Activated T-helper 1 cell treated with Interleukin-2 at 50 U/mL for 16 hours (primary cell): ENCODE results near the gene TRIM37.
"Not testable (repeated sequence)": the region's sequence is repeated elsewhere in the genome, so short reads cannot be mapped to it uniquely, and the experiment has no call there.

Source experiments
- DNase-seq: peaks from one replicate; pipeline ENCODE4 v3.0.0-alpha.2; 2020; ENCODE audit warnings: low read depth

Gene TRIM37

GRCh38 chr17:59108400-59109102 is 1.9 kb upstream of the TRIM37 start:
- DNase-seq = no peak

DNA sequence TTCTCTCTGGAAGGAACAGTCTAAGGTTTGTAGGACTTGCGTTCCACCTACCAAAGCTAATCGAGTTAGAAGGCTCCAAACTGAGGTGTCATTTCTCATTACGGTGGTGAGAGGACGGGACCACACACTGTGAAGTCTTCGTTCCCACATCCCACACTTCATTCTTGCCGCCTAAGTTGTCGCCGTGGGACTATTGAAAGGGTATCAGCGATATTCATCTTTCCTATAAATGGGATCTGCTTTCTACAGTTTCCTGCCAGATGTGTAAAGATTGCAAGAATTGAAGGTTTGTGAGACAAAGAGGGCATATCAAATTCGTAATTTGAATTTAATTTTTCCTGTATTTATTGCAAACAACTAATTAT is 608 bp upstream of the TRIM37 start:
- DNase-seq = no peak

DNA sequence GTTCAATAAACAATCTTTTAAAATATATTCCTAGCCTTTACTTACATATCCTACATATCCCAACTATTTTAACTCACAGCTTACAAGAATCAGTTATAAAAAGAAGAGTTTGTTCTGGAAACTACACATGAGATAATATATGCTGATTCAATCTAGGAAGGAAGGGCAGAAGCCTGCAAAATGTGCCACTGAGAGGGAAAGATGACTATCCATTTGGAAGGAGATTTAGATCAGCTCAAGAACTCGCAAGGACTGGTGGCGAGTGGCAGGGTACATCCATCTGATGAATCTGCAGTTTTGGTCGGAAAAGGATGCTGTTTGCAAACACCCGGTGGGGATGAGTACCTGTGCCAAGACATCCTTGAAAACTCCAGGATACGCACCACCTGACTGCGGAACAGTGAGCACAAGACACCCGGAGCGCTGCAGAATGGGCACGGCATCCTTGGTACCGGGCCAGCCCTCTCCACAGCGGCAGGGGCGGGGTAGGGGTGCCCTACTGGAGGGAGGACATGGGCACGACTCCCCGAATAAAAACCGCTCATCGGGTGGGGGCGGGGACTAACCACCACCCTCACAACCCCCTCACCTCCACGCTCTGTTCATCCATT is 723 bp downstream of the TRIM37 start:
- DNase-seq = peak; percentile 64

- DNase-seq = no peak
Measured at GRCh38 chr17:59101178-59101577, 5.5 kb downstream of the TRIM37 start.

DNA sequence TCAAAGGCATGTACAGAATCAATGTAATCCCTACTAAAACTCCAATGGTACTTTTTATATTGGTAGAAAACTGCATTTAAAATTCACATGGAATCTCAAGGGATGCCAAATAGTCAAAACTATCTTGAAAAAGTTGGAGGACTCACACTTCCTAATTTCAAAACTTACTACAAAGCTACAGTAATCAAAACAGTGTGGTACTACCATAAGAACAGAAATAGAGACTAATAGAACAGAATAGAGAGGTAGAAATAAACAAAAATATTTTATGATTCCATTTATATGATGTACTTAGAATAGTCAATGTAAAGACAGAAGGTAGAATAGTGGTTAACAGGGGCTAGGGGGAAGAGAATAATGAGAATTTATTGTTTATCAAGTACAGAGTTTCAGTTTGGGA is 8.8 kb downstream of the TRIM37 start:
- no peak for DNase-seq

- DNase-seq = no peak
Measured at GRCh38 chr17:59094861-59095530, 11.7 kb downstream of the TRIM37 start.

DNA sequence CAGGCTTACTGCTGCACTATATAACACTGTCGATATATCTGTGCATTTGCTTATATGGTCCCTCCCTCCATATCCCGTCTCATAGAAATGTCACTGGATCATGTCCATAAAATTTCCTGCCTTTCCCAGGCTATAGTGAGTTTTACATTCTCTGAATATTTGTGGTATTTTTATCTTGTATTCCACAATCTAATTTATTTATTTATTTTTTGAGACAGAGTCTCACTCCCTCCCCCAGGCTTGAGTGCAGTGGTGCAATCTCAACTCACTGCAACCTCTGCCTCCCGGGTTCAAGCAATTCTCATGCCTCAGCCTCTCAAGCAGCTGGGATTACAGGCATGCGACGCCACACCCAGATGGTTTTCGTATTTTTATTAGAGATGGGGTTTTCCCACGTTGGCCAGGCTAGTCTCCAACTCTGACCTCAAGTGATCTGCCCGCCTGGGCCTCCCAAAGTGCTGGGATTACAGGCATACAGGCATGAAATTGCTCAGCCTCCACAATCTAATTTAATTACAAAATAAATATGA is 12.9 kb downstream of the TRIM37 start:
- DNase-seq = no peak

DNA sequence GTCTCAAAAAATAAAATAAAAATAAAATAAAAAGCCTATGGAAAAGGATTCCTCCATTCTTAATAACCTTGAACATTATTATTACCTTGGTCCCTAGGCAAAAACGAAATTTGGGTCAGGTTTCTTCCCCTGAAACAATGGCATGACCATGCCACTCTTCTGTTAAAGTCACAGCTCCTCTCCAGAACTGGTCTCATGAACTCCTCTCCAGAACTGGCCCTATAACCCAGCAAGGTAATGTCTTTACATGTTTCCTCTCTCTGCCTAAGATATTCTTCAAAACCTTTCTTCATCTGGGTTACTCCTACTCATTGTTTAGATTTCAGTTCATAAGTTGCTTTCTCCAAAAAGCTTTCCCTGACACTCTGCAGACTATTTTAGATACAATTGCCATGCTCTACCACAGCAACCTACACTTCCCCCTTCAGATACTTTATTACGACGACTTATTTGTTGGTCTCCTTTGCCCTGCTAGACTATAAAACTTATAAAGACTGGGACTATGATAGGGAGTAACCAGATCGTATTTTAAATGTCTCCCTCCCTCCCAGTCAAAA is 13.5 kb downstream of the TRIM37 start:
- no peak for DNase-seq

DNA sequence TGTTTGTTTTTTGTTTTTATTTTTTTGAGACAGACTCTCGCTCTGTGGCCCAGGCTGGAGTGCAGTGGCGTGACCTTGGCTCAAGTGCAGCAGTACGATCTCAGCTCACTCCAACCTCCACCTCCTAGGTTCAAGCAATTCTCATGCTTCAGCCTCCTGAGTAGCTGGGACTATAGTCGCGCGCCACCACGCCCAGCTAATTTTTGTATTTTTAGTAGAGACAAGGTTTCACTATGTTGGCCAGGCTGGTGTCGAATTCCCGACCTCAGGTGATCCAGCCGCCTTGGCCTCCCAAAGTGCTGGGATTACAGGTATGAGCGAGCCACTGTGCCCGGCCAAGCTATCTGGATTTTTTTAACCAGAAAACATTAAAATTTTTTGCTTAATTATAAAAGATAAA is 16.1 kb downstream of the TRIM37 start:
- DNase-seq = not testable (repeated sequence)

GRCh38 chr17:59084154-59084553 is 22.5 kb downstream of the TRIM37 start:
- DNase-seq = no peak

DNA sequence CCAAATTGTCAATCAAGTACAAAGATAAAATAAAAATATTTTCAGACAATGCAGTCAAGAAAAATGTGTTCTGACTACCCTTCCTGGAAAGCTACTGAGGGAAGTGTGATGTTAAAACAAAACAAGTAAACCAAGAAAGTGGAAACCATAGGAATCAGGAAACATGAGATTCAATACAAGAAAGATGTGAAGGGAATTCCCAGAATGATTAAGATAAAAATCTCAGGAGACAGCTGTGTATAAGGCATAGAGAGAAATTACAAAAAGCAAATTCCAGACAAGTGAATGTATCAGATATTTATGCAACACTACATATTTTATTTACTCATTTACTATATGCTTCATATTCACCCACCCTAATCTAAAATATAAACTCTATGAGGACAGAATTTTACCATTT is 32.2 kb downstream of the TRIM37 start:
- no peak for DNase-seq

GRCh38 chr17:59073972-59074371 is 32.7 kb downstream of the TRIM37 start:
- DNase-seq = no peak

GRCh38 chr17:59069856-59070255 is 36.8 kb downstream of the TRIM37 start:
- DNase-seq = no peak

DNA sequence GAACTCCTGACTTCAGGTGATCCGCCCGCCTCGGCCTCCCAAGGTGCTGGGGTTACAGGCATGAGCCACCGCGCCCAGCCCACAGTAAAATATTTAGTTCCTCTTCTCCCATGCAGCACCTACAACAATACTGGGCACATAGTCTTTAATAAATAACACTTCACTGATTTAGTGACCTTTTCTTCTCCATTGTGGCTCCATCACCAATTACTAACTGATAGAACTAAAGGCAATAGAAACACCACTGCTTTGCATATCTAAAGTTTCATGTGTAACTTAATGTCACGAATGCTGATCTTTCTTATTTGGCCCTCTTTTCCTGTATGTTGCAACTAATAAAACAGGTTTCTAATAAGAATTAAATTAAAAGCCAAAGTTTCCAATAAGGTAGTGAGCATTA is 38.9 kb downstream of the TRIM37 start:
- DNase-seq = no peak

DNA sequence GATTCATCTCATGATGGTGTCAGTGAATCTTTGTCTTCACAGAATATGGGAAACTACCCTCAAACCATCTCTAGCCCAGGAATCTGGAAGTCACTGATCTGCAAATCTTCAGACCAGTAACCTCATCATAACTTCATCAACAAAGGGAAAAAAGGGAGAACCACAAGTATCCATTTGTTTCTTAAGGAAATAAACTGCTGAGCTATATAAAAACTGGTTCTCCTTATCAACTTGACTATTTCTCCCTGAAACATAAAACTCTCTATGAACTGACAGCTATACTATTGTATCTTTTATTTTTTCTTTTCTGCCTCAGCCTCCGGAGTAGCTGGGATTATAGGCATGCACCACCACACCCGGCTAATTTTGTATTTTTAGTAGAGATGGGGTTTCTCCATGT is 39.3 kb downstream of the TRIM37 start:
- no peak for DNase-seq

DNA sequence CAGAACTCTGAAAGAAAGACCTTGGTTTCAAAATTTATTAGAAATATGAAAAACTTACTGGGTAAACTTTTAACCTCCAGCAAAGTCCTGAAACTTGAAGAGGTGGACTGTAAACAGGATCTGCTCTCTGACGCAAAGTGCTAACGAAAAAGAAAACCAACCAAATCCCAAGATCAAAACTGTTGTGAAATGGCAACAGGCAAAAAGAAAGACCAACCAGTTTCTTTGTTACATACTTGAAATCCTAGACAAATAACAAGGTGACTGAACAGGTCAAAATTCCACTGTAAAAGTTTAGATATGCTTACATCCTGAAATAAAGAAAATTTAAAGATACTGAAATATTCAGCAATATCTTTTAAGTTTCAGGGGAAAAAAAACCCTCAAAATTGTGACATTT is 44.2 kb downstream of the TRIM37 start:
- DNase-seq = no peak

- DNase-seq = no peak
Measured at GRCh38 chr17:59056857-59057256, 49.8 kb downstream of the TRIM37 start.

- DNase-seq = no peak
Measured at GRCh38 chr17:59049798-59050197, 56.9 kb downstream of the TRIM37 start.

GRCh38 chr17:59047616-59048015 is 59.1 kb downstream of the TRIM37 start:
- DNase-seq = no peak

GRCh38 chr17:59046192-59046591 is 60.5 kb downstream of the TRIM37 start:
- DNase-seq = no peak

DNA sequence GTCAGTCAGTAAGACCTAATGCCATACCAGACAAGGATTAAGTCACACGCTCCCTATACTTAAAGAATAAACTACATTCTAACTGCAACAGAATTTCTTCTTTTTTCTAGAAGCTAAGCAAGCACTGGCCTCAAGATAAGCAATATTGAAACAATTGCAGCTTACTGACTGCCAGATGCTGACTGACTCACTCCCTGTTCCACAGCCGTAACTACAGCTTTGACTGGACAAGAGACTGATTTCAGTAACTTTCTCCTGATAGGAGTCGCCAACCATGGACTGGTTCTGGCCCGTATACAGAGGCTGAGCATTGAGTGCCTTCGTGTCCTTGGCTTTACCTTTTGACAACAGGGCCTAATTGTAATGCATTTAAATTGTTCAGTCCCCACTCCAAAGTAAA is 67.9 kb downstream of the TRIM37 start:
- no peak for DNase-seq

GRCh38 chr17:59037960-59038359 is 68.7 kb downstream of the TRIM37 start:
- no peak for DNase-seq

GRCh38 chr17:59030811-59031210 is 75.9 kb downstream of the TRIM37 start:
- DNase-seq = no peak
